Stomach smooth muscle (tissue), 2 donors: Measurements from ENCODE around the gene TENT5C.

ENCODE experiments used
- H3K27ac ChIP-seq: one replicate; pipeline ENCODE4 v1.7.0; 2013; ENCODE audit warnings: mild to moderate bottlenecking, low read length, inconsistent platforms
- H3K27me3 ChIP-seq, 2 donors: one replicate each; pipeline ENCODE4 v1.7.0; 2013; ENCODE audit warnings: low read length in 2 of 2; ENCODE audit not compliant: insufficient read depth in 2 of 2, control insufficient read depth in 1 of 2
- H3K36me3 ChIP-seq, 2 donors: one replicate each; pipeline ENCODE4 v1.7.0; 2013; ENCODE audit warnings: low read length in 2 of 2; ENCODE audit not compliant: control insufficient read depth in 2 of 2, insufficient read depth in 2 of 2
- H3K4me1 ChIP-seq: one replicate; pipeline ENCODE4 v1.7.0; 2013; ENCODE audit warnings: low read length; ENCODE audit not compliant: control insufficient read depth, insufficient read depth
- H3K4me3 ChIP-seq, 2 donors: one replicate each; pipeline ENCODE4 v1.7.0; 2013; ENCODE audit warnings: low read length in 2 of 2
- H3K9ac ChIP-seq, 2 donors: one replicate each; pipeline ENCODE4 v1.7.0; 2013; ENCODE audit warnings: low read length in 2 of 2, mild to moderate bottlenecking in 1 of 2
- H3K9me3 ChIP-seq, 2 donors: one replicate each; pipeline ENCODE4 v1.7.0; 2013; ENCODE audit warnings: low read length in 2 of 2; ENCODE audit not compliant: control insufficient read depth in 2 of 2
- donor health status: healthy.
- donor health status: Pancreatic carcinoma.

TENT5C gene

DNA sequence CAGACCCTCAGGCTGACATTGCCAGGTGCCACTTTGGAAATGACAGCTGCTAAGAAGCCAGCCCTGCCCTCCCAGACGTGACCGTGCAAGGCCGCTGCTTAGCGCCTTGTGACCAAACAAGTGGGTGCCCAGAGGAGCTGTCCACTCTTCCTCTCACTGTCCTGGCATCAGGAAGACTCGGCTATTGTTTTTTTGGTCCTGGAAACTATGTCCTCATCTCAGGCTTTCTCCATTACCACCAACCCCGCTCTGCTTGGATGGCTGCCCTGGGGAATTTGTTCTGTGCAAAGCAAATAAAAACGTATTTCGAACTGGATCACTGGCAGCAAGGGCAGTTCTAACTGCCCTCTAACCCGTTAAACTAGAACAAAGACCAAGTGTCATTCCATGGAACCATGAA, 13.7 kb upstream of the TENT5C start:
- H3K9me3 ChIP-seq: no peaks in the 10 kb centered on the region
- no peaks in the 10 kb centered on the region for H3K4me1 ChIP-seq
- H3K36me3 ChIP-seq: no peaks in the 10 kb centered on the region
- peaks cover 0 to 2% of the 10 kb centered on the region in 2 donors for H3K27me3 ChIP-seq
- no peak overlapping the region for H3K9ac ChIP-seq
- H3K4me3 ChIP-seq: no peak overlapping the region
- H3K27ac ChIP-seq: no peak overlapping the region

- Histone ChIP-seq H3K4me3 (no peak overlapping the region), H3K27me3 (peaks cover 0 to 2% of the 10 kb centered on the region in 2 donors), H3K9me3 (no peaks in the 10 kb centered on the region), H3K27ac (no peak overlapping the region), H3K36me3 (no peaks in the 10 kb centered on the region), H3K9ac (no peak overlapping the region), H3K4me1 (no peaks in the 10 kb centered on the region)
Measured at GRCh38 chr1:117594261-117594990, 11.4 kb upstream of the TENT5C start.

GRCh38 chr1:117596023-117596720, 9.7 kb upstream of the TENT5C start:
- H3K27me3 ChIP-seq: peaks cover 0 to 2% of the 10 kb centered on the region in 2 donors

DNA sequence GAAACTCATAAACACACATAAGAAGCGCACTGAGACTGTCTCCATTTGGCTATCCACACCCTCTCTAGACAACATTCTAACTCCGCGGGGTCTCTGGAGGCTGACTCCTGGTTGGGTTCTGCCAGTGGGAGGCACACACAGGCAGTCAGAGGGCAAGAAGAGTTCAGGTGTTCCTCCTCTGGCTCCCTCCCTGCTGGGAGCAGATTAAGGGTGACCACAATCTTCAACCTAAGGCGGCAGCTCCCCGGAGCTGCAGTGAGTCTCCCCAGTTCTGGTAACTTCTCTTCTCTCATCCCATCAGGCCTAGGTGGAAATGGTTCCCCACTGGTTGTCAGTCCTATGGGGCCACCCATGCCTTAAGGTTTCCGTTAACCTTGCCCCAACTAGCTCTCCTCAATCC, 7.4 kb upstream of the TENT5C start:
- H3K36me3 ChIP-seq: no peaks in the 10 kb centered on the region
- H3K27ac ChIP-seq: no peak overlapping the region
- no peak overlapping the region for H3K4me3 ChIP-seq
- H3K9ac ChIP-seq: no peak overlapping the region
- H3K27me3 ChIP-seq: peaks cover 0 to 2% of the 10 kb centered on the region in 2 donors
- no peaks in the 10 kb centered on the region for H3K9me3 ChIP-seq
- H3K4me1 ChIP-seq: no peaks in the 10 kb centered on the region

More at GRCh38 chr1:117596023-117596720, 9.7 kb upstream of the TENT5C start:
- H3K9me3 ChIP-seq: no peaks in the 10 kb centered on the region
- no peak overlapping the region for H3K27ac ChIP-seq
- no peaks in the 10 kb centered on the region for H3K4me1 ChIP-seq
- no peaks in the 10 kb centered on the region for H3K36me3 ChIP-seq
- no peak overlapping the region for H3K4me3 ChIP-seq
- H3K9ac ChIP-seq: no peak overlapping the region

DNA sequence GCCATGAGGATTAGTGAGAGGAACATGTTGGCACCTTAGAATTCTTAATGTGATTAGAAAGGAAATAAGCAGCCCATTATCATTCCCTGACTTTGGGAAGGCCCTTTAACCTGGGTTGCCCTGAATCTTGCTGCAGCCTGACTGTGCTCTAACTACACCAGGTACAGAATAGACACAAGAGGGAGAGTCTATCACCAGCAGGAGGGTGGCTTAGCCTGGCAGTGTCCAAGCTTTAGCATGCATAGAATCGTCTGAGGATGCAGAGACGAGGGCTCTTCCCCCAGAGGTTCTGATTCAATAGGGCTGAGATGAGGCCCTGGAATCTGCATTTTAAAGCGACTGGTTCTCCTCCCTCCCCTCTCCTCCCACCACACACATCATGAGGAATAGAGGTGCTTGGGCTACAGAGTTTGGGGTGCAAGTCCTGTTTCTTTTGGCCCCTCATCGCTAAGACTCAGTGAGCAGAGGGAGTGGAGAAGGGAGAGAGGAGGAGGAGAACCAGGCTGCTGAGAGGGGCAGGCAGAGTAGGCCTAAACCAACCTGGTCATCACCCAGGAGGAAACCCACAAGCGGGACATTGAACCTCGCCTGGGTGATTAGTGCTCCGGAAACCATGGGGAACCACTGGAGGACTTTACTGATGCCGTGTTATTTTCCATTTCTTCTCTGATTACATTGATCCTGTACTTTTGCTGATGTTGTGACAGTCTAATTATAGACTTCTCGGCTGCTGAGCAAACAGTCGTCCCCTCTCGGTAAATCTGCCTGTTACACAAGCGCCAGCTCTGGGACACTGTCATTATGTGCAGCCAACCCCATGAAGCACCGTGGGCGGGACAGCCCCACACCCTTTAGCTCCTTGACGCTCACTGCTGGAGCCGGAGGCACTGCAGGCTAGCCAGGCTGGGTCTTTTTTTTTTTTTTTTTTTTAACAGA, 6.3 kb upstream of the TENT5C start:
- H3K4me1 ChIP-seq: no peaks in the 10 kb centered on the region
- H3K27ac ChIP-seq: no peak overlapping the region
- no peak overlapping the region for H3K4me3 ChIP-seq
- H3K9ac ChIP-seq: no peak overlapping the region
- no peaks in the 10 kb centered on the region for H3K9me3 ChIP-seq
- no peaks in the 10 kb centered on the region for H3K36me3 ChIP-seq
- H3K27me3 ChIP-seq: peaks cover 0 to 2% of the 10 kb centered on the region in 2 donors

- Histone ChIP-seq H3K36me3 (no peaks in the 10 kb centered on the region), H3K4me1 (peaks cover 7% of the 10 kb centered on the region), H3K27ac (no peak overlapping the region), H3K9ac (no peak overlapping the region), H3K27me3 (peaks cover 0 to 2% of the 10 kb centered on the region in 2 donors), H3K4me3 (no peak overlapping the region), H3K9me3 (no peaks in the 10 kb centered on the region)
Measured at GRCh38 chr1:117600325-117600943, 5.4 kb upstream of the TENT5C start.

DNA sequence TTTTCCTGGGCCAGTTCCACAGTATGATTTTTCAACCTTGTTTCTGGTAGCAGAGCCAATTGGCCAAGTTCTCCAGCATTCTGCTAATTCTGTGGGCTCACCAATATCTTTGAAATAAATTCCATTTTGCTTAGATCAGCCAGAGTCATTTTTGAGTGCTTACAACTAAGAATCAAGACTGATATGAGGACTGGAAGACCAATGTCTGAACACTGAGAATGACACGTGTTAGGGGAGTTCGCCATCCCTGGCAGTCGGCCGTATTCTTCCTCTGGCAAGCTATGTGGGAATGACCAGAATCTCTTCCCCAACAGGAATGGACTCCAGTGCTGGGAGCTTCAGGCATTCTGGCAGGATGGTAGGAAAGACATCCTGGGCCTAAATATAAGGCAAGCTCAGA, 4.9 kb upstream of the TENT5C start:
- H3K4me3 ChIP-seq: no peak overlapping the region

DNA sequence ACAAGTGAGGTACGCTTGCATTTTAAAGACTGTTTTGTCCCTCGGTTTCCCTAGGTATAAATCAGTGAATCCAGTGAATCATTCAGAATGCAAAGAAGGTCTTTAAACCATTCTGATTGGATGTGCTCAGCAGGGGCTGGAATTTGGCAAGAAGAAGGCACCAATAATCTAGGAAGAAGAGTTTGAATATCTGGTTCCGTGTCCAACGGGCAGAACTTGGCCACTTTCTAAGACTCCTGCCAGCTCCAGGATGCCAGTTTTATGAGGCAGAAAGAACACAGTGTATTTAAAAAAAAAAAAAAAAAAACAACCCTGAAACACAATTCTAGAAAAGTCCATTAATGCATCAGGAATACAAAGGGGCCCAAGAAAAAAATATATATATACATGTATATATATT, 3.0 kb upstream of the TENT5C start:
- Histone ChIP-seq H3K9me3 (no peaks in the 10 kb centered on the region), H3K4me1 (peaks cover 16% of the 10 kb centered on the region), H3K4me3 (no peak overlapping the region)

More for the DNA sequence above, 4.9 kb upstream of the TENT5C start:
- H3K27ac ChIP-seq: no peak overlapping the region
- peaks cover 0 to 2% of the 10 kb centered on the region in 2 donors for H3K27me3 ChIP-seq
- H3K9ac ChIP-seq: no peak overlapping the region
- H3K36me3 ChIP-seq: no peaks in the 10 kb centered on the region
- H3K4me1 ChIP-seq: peaks cover 7% of the 10 kb centered on the region
- no peaks in the 10 kb centered on the region for H3K9me3 ChIP-seq

DNA sequence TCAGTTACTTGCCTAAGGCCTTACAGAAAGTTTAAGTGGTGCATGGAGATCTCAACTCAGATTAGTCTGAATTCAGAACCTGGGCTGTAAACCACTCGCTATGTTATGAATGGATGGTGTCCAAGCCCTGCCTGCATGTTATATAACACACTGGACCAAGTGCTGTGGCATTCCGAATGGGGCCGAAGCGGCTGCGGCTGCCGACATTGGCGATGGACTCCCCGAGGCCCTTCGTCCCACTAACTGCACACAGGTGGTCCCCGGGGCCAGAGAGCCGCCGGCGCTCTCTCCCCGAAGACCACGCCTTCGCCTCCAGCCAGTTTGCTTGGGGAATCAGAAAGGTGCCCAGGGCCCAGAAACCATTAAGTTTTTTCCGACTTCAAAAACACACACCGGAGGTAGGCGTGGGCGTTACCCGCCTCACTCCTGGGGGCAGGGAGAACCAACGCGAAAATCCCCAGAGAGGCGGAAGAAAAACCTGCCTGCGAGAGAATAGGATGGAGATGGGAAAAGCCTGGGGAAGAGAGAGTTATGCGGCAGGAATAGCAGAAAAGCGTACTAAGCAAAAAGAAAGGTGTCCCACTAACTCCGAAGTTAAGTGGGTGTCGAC, 579 bp upstream of the TENT5C start:
- H3K4me3 ChIP-seq: peak overlapping the region; percentile 90 to 97
- H3K27ac ChIP-seq: peak overlapping the region; percentile 87
- no peaks in the 10 kb centered on the region for H3K36me3 ChIP-seq
- H3K9ac ChIP-seq: peak overlapping the region; percentile 74 to 83
- no peaks in the 10 kb centered on the region for H3K27me3 ChIP-seq
- no peaks in the 10 kb centered on the region for H3K9me3 ChIP-seq
- peaks cover 32% of the 10 kb centered on the region for H3K4me1 ChIP-seq

More for the DNA sequence above, 3.0 kb upstream of the TENT5C start:
- H3K27me3 ChIP-seq: no peaks in the 10 kb centered on the region
- no peaks in the 10 kb centered on the region for H3K36me3 ChIP-seq
- H3K27ac ChIP-seq: no peak overlapping the region
- no peak overlapping the region for H3K9ac ChIP-seq
